ENCODE measurements around the gene PHC3. TPM values are rescaled to one million over a fixed set of nuclear protein-coding genes. Genes with fewer than 3 reads are reported as not detected.

PHC3 gene
- total and polyA plus RNA-seq, 2 of the 13 experiments (the other 11 are each of a cell fraction or from before 2014, with no cell fraction given), result 24.1 to 49.0 TPM

DNA sequence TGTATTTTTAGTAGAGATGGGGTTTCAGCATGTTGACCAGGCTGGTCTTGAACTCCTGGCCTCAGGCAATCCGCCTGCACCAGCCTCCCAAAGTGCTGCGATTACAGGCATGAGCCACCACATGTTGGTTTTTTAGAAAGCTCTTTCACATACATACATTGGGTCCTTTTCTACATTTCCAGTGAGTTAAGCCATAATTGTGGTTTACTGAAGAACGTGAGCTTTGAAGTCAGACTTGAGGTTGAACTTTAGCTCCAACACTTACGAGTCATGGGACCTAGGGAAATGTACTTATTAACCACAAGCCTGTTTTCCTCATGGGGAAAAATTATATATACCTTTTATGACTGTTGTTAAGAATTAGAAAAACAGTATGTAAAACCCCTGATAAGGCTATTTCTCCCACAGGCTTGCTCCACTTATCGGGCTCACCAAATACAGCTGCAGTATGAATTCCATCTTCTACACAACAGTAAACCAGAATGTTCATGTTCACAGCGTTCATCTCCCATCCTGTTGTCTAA lies 104.8 kb downstream of the PHC3 start (continued):
- TF ChIP-seq, protein P1, sequence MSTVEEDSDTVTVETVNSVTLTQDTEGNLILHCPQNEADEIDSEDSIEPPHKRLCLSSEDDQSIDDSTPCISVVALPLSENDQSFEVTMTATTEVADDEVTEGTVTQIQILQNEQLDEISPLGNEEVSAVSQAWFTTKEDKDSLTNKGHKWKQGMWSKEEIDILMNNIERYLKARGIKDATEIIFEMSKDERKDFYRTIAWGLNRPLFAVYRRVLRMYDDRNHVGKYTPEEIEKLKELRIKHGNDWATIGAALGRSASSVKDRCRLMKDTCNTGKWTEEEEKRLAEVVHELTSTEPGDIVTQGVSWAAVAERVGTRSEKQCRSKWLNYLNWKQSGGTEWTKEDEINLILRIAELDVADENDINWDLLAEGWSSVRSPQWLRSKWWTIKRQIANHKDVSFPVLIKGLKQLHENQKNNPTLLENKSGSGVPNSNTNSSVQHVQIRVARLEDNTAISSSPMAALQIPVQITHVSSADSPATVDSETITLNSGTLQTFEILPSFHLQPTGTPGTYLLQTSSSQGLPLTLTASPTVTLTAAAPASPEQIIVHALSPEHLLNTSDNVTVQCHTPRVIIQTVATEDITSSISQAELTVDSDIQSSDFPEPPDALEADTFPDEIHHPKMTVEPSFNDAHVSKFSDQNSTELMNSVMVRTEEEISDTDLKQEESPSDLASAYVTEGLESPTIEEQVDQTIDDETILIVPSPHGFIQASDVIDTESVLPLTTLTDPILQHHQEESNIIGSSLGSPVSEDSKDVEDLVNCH (CRISPR knock-in tag; IDR thresholded peaks at IDR 0.05), result no peak
- TF ChIP-seq HDAC2 (CRISPR knock-in tag; IDR thresholded peaks at IDR 0.05), result peak; percentile 41
- TF ChIP-seq, protein P2, sequence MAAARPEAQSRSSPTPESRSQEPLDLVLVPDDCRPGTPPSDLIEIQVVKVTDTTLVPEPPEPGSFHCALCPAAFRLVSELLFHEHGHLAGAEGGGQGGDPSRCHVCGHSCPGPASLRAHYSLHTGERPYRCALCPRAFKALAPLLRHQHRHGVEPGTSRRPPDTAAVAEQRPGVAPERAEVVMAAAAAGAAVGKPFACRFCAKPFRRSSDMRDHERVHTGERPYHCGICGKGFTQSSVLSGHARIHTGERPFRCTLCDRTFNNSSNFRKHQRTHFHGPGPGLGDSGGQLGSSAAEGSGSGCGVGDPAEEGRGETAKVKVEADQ (CRISPR knock-in tag; IDR thresholded peaks at IDR 0.05; ENCODE audit: borderline replicate concordance), result no peak
- TF ChIP-seq ELF3 (CRISPR knock-in tag; IDR thresholded peaks at IDR 0.05), result no peak
- no peak for TF ChIP-seq MAFK (conservative IDR thresholded peaks at IDR 0.05 in 1 of 2, IDR thresholded peaks at IDR 0.05 in 1 of 2; ENCODE audit: low read length in 2 of 2)
- TF ChIP-seq THAP11 (CRISPR knock-in tag; IDR thresholded peaks at IDR 0.05), result no peak
- no peak for TF ChIP-seq YEATS2 (CRISPR knock-in tag; IDR thresholded peaks at IDR 0.05; ENCODE audit: borderline replicate concordance)
- TF ChIP-seq, protein P3, sequence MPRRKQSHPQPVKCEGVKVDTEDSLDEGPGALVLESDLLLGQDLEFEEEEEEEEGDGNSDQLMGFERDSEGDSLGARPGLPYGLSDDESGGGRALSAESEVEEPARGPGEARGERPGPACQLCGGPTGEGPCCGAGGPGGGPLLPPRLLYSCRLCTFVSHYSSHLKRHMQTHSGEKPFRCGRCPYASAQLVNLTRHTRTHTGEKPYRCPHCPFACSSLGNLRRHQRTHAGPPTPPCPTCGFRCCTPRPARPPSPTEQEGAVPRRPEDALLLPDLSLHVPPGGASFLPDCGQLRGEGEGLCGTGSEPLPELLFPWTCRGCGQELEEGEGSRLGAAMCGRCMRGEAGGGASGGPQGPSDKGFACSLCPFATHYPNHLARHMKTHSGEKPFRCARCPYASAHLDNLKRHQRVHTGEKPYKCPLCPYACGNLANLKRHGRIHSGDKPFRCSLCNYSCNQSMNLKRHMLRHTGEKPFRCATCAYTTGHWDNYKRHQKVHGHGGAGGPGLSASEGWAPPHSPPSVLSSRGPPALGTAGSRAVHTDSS (CRISPR knock-in tag; conservative IDR thresholded peaks at IDR 0.05), result no peak
- TF ChIP-seq EP300 (IDR thresholded peaks at IDR 0.05; ENCODE audit: low read depth in 2 of 2, low read length in 2 of 2), result peak in 1 of 2 experiments; percentile 58; a peak in 2 of 4 replicates
- TF ChIP-seq EP300 (CRISPR knock-in tag; IDR thresholded peaks at IDR 0.05; ENCODE audit: borderline replicate concordance), result peak; percentile 58; the same call in 1 of the 2 replicates
- peak; percentile 62 for TF ChIP-seq GATAD2A (CRISPR knock-in tag; IDR thresholded peaks at IDR 0.05)
- no peak for TF ChIP-seq MAZ (IDR thresholded peaks at IDR 0.05; ENCODE audit: borderline replicate concordance, low read depth, low read length)
- TF ChIP-seq MAZ (CRISPR knock-in tag; IDR thresholded peaks at IDR 0.05; ENCODE audit: low read depth), result no peak
- TF ChIP-seq, protein P4, sequence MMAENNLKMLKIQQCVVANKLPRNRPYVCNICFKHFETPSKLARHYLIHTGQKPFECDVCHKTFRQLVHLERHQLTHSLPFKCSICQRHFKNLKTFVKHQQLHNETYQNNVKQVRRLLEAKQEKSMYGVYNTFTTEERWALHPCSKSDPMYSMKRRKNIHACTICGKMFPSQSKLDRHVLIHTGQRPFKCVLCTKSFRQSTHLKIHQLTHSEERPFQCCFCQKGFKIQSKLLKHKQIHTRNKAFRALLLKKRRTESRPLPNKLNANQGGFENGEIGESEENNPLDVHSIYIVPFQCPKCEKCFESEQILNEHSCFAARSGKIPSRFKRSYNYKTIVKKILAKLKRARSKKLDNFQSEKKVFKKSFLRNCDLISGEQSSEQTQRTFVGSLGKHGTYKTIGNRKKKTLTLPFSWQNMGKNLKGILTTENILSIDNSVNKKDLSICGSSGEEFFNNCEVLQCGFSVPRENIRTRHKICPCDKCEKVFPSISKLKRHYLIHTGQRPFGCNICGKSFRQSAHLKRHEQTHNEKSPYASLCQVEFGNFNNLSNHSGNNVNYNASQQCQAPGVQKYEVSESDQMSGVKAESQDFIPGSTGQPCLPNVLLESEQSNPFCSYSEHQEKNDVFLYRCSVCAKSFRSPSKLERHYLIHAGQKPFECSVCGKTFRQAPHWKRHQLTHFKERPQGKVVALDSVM (CRISPR knock-in tag; IDR thresholded peaks at IDR 0.05), result no peak
- no peak for TF ChIP-seq KDM5B (CRISPR knock-in tag; IDR thresholded peaks at IDR 0.05; ENCODE audit: borderline replicate concordance)
- TF ChIP-seq, protein P5, sequence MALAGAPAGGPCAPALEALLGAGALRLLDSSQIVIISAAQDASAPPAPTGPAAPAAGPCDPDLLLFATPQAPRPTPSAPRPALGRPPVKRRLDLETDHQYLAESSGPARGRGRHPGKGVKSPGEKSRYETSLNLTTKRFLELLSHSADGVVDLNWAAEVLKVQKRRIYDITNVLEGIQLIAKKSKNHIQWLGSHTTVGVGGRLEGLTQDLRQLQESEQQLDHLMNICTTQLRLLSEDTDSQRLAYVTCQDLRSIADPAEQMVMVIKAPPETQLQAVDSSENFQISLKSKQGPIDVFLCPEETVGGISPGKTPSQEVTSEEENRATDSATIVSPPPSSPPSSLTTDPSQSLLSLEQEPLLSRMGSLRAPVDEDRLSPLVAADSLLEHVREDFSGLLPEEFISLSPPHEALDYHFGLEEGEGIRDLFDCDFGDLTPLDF (CRISPR knock-in tag; IDR thresholded peaks at IDR 0.05), result no peak
- no peak for TF ChIP-seq SCMH1 (CRISPR knock-in tag; IDR thresholded peaks at IDR 0.05; ENCODE audit: borderline replicate concordance)
- no peak for TF ChIP-seq ZNF549 (CRISPR knock-in tag; IDR thresholded peaks at IDR 0.05)
- TF ChIP-seq SNAPC2 (CRISPR knock-in tag; IDR thresholded peaks at IDR 0.05), result no peak
- TF ChIP-seq ZNF598 (CRISPR knock-in tag; IDR thresholded peaks at IDR 0.05; ENCODE audit: borderline replicate concordance), result no peak
- no peak for TF ChIP-seq ZNF792 (CRISPR knock-in tag; IDR thresholded peaks at IDR 0.05)
- no peak for TF ChIP-seq ZNF841 (CRISPR knock-in tag; IDR thresholded peaks at IDR 0.05; ENCODE audit: borderline replicate concordance)
- TF ChIP-seq ZNF577 (CRISPR knock-in tag; IDR thresholded peaks at IDR 0.05; ENCODE audit: borderline replicate concordance, low read depth), result no peak
- no peak for TF ChIP-seq POLR2A (IDR thresholded peaks at IDR 0.05; ENCODE audit: insufficient read depth in 1 of 2, low read depth in 2 of 2, low read length in 2 of 2)
